Natural killer cell (primary cell): ENCODE data around the gene CXCL14. TPM values are rescaled to one million over a fixed set of nuclear protein-coding genes. Genes with fewer than 3 reads are reported as not detected.

Experiments used
- ATAC-seq, 3 donors: fragments of 150-1000 bp in 2 of 3; fragments of 200-7000 bp in 1 of 3; cut with Tn5 transposase; 1 replicate in 1 of 3; 2 replicates in 2 of 3; pipeline ENCODE4 v1.10.0; 2021; ENCODE audit warnings: mild to moderate bottlenecking in 2 of 3, moderate library complexity in 2 of 3
- DNase-seq, 2 donors: peaks; one replicate each; pipeline versions ENCODE4 v3.0.0 to v3.0.0-alpha.2; 2013 to 2021; ENCODE audit warnings: mixed read lengths in 1 of 2
- H3K27ac ChIP-seq: one replicate; pipeline ENCODE4 v1.5.1; 2013; ENCODE audit warnings: mild to moderate bottlenecking, low read length
- H3K27me3 ChIP-seq: one replicate; pipeline ENCODE4 v1.6.1; 2013; ENCODE audit warnings: low read length; ENCODE audit not compliant: control insufficient read depth, insufficient read depth
- H3K36me3 ChIP-seq: one replicate; pipeline ENCODE4 v1.6.1; 2013; ENCODE audit warnings: low read length; ENCODE audit not compliant: control insufficient read depth, insufficient read depth
- H3K4me1 ChIP-seq: one replicate; pipeline ENCODE4 v1.6.1; 2013; ENCODE audit warnings: low read length; ENCODE audit not compliant: control insufficient read depth, insufficient read depth
- H3K4me3 ChIP-seq: one replicate; pipeline ENCODE4 v1.5.1; 2013; ENCODE audit warnings: low read length
- H3K9me3 ChIP-seq: one replicate; pipeline ENCODE4 v1.6.1; 2013; ENCODE audit warnings: low read length; ENCODE audit not compliant: control insufficient read depth, insufficient read depth
- H3K27ac Mint-ChIP-seq, 2 donors: one replicate each; pipeline ENCODE4 v1.8.0; 2022; ENCODE audit warnings: mild to moderate bottlenecking in 2 of 2, mixed read lengths in 2 of 2, moderate library complexity in 1 of 2
- H3K27me3 Mint-ChIP-seq, 2 donors: one replicate each; pipeline ENCODE4 v1.8.0; 2022; ENCODE audit warnings: low read depth in 2 of 2, mixed read lengths in 2 of 2
- H3K36me3 Mint-ChIP-seq: one replicate; pipeline ENCODE4 v1.8.0; 2022; ENCODE audit warnings: mixed read lengths
- H3K4me1 Mint-ChIP-seq, 2 donors: one replicate each; pipeline ENCODE4 v1.8.0; 2022; ENCODE audit warnings: mixed read lengths in 2 of 2
- H3K4me3 Mint-ChIP-seq: one replicate; pipeline ENCODE4 v1.8.0; 2022; ENCODE audit warnings: mild to moderate bottlenecking, moderate library complexity, mixed read lengths
- H3K9me3 Mint-ChIP-seq, 2 donors: one replicate each; pipeline ENCODE4 v1.8.0; 2022; ENCODE audit warnings: mixed read lengths in 2 of 2
- WGBS: methylation state at CpG from one replicate; pipeline ENCODE4 v1.1.7; 2013; ENCODE audit warnings: missing lambda C conversion rate; ENCODE audit not compliant: insufficient coverage; 5-methylcytosine and 5-hydroxymethylcytosine counted together
- intact Hi-C: fragments of 100-400 bp; cut with micrococcal nuclease; formaldehyde crosslinking; loops from one replicate; pipeline ENCODE4 v1.14.2; 2022
- total RNA-seq, 4 donors: library from RNA; stranded (reverse); fragments of 120-200 nt in 1 of 4; gene quantifications; one replicate each; pipeline versions ENCODE4 v1.2.3 to v1.2.4, GENCODE V29; 2013 to 2022
- TF ChIP-seq, protein P1 (sequence below): fragments of 200-600 bp; IDR thresholded peaks from one replicate; pipeline ENCODE4 v1.8.0; 2022; ENCODE audit warnings: antibody characterized with exemption

CXCL14 gene
- total RNA-seq, 3 donors from 2014 or later (not counting 1 experiment from before 2014, with no cell fraction given), result not detected

DNA sequence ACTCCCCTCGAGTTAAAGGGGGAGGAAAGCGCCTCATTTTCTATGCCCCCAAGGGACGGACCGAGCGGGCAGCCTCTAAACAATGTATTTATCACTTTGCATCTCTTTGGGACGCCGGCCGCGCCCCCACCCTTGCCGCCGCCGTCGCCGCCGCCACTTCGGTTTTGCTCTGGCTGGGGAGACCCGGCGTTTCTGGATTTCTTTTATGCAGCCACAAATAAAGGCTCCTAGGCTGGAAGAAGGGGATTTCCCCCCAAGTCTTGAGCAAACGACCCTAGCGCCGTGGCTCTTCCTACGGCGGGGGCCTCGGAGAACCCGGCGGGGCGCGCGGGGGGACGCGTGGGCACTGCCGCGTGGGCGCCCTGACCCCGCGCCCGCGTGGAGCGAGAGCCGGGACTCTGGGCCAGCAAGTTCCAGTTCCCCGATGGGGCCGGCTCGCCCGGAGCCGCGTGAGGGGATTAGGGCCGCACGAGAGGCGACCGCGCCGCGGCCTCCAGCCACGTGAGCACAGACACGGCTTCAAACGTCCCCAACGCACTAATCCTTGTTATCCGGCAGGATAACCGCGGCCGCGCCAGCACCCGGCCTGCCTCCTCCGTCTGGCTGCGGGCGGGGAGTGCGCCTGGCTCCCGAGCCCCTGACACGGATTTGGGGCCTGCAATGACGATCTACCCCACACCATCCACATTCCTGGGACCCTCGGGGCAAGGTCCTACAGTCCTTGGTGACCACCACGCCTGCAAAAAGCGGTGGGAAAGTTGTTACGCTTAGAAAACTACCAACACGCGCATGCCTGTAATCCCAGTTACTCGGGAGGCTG, 35.1 kb downstream of the CXCL14 start:
- DNase-seq, result no peak
- ATAC-seq, result peak in 2 of 3 donors; percentile 44 to 50
- Histone ChIP-seq H3K9me3 (no peaks in the 10 kb centered on the region), H3K36me3 (no peaks in the 10 kb centered on the region), H3K4me3 (peak overlapping the region; percentile 36), H3K4me1 (peaks cover 13% of the 10 kb centered on the region), H3K27me3 (peaks cover 24% of the 10 kb centered on the region), H3K27ac (no peak overlapping the region)
- Mint-ChIP-seq H3K4me3 (peak overlapping the region; percentile 97), H3K27ac (peak overlapping the region; percentile 16 to 85), H3K36me3 (no peaks in the 10 kb centered on the region), H3K4me1 (peaks cover 21% of the 10 kb centered on the region in 2 donors), H3K27me3 (peaks cover 49 to 54% of the 10 kb centered on the region in 2 donors), H3K9me3 (no peaks in the 10 kb centered on the region)
- intact Hi-C loops, result no loop called here
- TF ChIP-seq, protein P1, sequence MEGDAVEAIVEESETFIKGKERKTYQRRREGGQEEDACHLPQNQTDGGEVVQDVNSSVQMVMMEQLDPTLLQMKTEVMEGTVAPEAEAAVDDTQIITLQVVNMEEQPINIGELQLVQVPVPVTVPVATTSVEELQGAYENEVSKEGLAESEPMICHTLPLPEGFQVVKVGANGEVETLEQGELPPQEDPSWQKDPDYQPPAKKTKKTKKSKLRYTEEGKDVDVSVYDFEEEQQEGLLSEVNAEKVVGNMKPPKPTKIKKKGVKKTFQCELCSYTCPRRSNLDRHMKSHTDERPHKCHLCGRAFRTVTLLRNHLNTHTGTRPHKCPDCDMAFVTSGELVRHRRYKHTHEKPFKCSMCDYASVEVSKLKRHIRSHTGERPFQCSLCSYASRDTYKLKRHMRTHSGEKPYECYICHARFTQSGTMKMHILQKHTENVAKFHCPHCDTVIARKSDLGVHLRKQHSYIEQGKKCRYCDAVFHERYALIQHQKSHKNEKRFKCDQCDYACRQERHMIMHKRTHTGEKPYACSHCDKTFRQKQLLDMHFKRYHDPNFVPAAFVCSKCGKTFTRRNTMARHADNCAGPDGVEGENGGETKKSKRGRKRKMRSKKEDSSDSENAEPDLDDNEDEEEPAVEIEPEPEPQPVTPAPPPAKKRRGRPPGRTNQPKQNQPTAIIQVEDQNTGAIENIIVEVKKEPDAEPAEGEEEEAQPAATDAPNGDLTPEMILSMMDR, result no peak
- 2% methylated on average over 76 of the region's 77 CpGs for whole genome bisulfite sequencing

DNA sequence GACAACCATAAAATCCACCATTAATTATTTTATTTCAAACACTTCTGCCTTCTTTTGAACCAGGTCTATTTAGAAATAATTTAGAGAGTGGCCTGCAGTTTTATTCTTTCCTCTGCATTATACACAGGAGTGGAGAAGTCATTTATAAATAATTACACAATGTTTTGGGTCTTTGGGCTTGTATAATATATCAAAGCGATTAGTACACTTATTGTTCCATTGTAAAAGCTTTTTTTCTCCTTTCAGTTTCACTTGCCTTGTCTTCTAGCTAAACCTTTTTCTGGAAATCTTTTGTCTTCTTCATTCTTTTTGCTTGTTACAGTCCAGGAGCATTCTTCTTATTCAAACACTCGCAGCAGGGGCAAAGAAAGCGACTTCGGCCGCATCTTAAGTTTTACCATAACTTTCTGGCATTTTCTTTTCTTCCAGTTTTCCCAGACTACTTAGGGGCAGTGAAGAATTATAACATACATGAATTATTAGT, 35.7 kb downstream of the CXCL14 start:
- Mint-ChIP-seq H3K27me3 (peaks cover 50 to 61% of the 10 kb centered on the region in 2 donors), H3K4me1 (peaks cover 21% of the 10 kb centered on the region in 2 donors), H3K4me3 (peak overlapping the region; percentile 76), H3K9me3 (no peaks in the 10 kb centered on the region), H3K36me3 (no peaks in the 10 kb centered on the region), H3K27ac (no peak overlapping the region)
- no peak for DNase-seq
- intact Hi-C loops, result no loop called here
- Histone ChIP-seq H3K9me3 (no peaks in the 10 kb centered on the region), H3K27me3 (peaks cover 24% of the 10 kb centered on the region), H3K27ac (no peak overlapping the region), H3K4me1 (peaks cover 13% of the 10 kb centered on the region), H3K4me3 (peak overlapping the region; percentile 17), H3K36me3 (no peaks in the 10 kb centered on the region)
- 15% methylated on average over 4 of the region's 5 CpGs for WGBS
- TF ChIP-seq, protein P1, result no peak
- ATAC-seq, result no peak

DNA sequence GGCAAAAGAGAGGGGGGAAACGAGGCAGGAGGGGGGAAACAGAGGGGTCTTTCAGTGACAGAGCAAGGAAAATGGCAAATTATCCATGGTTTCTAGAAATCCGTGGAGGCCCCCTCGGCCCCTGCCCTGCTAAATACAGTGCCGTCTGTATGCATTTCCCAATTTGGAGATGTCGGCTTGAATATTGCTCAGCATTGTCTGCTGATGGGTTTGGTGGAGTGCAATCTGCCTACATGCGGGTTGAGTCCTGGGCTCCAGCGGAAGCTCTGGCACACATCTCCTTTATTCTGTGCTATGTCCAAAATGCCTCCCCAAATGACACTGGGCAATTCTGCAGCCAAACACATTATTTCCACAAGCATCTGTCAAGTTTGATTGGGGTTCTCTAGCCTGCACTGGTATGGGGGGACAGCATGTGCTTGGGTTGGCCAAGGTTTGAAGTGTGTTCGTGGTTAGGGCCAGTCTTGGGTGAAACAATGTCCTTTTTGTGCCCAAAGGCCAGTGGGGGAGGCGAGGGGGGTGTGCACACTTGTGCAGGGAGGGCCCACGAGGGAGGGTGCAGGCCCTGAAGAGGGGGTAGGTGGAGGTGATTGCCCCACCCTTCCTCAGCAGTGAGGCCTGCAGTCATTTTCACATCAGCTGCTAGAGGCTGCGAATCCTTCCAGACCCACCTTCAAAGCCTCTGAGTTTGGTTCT, 36.8 kb downstream of the CXCL14 start:
- 36% methylated on average over 11 of the region's 11 CpGs for WGBS
- DNase-seq (no peak), ATAC-seq (no peak)
- TF ChIP-seq, protein P1, result no peak
- Histone ChIP-seq H3K27me3 (peaks cover 28% of the 10 kb centered on the region), H3K27ac (no peak overlapping the region), H3K4me1 (peaks cover 13% of the 10 kb centered on the region), H3K36me3 (no peaks in the 10 kb centered on the region), H3K4me3 (no peak overlapping the region), H3K9me3 (no peaks in the 10 kb centered on the region)
- H3K4me3 Mint-ChIP-seq, result no peak overlapping the region
- intact Hi-C loops, result no loop called here
- peaks cover 21% of the 10 kb centered on the region in 2 donors for H3K4me1 Mint-ChIP-seq
- no peaks in the 10 kb centered on the region for H3K9me3 Mint-ChIP-seq
- H3K36me3 Mint-ChIP-seq, result no peaks in the 10 kb centered on the region
- H3K27me3 Mint-ChIP-seq, result peaks cover 56 to 65% of the 10 kb centered on the region in 2 donors
- H3K27ac Mint-ChIP-seq, result no peak overlapping the region
